Measurements from ENCODE around the gene CRYBB2. TPM values are rescaled to one million over a fixed set of nuclear protein-coding genes. Genes with fewer than 3 reads are reported as not detected.

Gene CRYBB2, protein sequence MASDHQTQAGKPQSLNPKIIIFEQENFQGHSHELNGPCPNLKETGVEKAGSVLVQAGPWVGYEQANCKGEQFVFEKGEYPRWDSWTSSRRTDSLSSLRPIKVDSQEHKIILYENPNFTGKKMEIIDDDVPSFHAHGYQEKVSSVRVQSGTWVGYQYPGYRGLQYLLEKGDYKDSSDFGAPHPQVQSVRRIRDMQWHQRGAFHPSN
- total RNA-seq (2022; extraction: Qiagen RNA extraction; ENCODE audit: low read depth), result not detected in 5 replicates

DNA sequence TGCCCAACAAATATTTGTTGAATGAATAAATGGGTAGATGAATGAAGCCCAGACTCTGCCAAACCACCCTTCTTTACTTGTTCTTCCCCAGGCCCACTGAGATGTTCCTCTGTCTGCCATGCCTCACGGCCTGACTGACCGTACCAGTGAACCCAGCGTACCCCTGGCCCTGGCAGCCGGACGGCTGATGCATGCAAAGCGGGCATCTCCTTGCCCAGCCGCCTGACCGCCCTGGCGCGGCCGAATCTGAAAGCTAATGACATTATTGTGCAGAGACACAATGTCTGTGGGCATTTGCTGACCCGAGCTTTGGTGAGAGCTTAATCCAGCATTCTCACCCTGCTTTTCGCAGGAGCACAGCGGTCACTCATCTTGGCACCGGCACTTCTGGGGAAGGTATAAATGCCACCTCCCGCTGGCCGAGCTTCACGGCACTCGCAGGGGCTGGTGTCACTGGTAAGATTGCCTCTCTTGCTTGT is at the start of gene CRYBB2:
TSS of gene CRYBB2 (plus strand) at position 429 of the 479 bp plus-strand sequence. CDS start 1,791 bp downstream, outside the sequence.

DNA sequence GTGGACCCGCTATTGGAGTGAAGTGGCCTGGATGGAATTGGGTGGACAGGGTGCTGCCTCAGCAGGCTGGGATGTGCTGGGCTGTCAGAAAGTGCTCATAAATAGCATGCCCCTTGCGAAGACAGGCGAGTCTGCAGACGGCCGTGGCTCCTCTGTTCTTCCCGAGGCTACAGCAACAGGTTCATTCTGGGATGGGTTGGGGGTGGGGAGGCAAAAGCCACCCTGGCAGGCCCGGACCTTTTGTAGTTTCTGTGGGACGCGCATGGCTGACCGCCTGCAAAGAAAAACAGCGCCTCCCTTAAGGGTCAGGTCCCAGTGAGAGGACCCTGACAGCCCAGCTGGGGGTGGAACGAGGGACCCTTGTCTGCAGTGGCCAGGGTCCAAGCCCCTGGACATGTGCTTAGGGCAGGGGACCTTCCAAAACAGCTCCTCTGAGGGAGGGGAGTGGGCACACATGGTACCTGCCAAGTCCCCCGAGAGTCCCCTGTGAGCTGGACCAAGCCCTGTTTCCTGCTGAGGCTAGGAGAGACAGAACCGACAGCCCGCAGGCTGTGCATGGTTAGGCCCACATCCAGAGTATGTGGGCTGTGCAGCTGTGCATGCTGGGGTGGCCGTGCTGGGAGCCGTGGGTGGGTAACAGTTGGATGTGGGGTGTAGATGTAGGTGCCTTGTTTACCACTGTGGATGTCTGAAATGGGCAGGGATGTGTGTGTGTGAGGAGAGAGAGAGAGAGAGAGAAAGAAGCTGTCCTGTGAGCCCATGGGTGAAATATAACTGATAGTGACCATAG is 19.5 kb upstream of the CRYBB2 start, which contains the start of gene CRYBB3:
TSS of gene CRYBB3 (plus strand) at position 128 of the 790 bp plus-strand sequence. CDS start 1,539 bp downstream, outside the sequence.

Other genes with a start within 250 kb of the CRYBB2 start
- not detected in 5 replicates for gene CRYBB3, start 19.8 kb upstream of the CRYBB2 start, total RNA-seq (2022; extraction: Qiagen RNA extraction; ENCODE audit: low read depth)

Data from A549 treated with DMSO at 1 μM for 4 hours (cell line).